Upper lobe of right lung (tissue), 1 donor: ENCODE data around the gene RPL3. TPM values are rescaled to one million over a fixed set of nuclear protein-coding genes. Genes with fewer than 3 reads are reported as not detected.

Source experiments
- ATAC-seq: fragments of 200-7000 bp; cut with Tn5 transposase; one replicate; pipeline ENCODE4 v1.9.1; 2020; ENCODE audit warnings: mild to moderate bottlenecking, moderate library complexity
- DNase-seq: peaks from one replicate; pipeline ENCODE4 v3.0.0-alpha.2; 2020
- H3K27ac ChIP-seq: fragments of 200-600 bp; one replicate; pipeline ENCODE4 v1.8.0; 2022
- H3K27me3 ChIP-seq: fragments of 200-600 bp; one replicate; pipeline ENCODE4 v1.8.0; 2022; ENCODE audit warnings: mild to moderate bottlenecking
- H3K36me3 ChIP-seq: fragments of 200-600 bp; one replicate; pipeline ENCODE4 v1.8.0; 2022
- H3K4me1 ChIP-seq: fragments of 200-600 bp; one replicate; pipeline ENCODE4 v1.8.0; 2022
- H3K4me3 ChIP-seq: fragments of 200-600 bp; one replicate; pipeline ENCODE4 v1.8.0; 2022; ENCODE audit warnings: mild to moderate bottlenecking
- H3K9me3 ChIP-seq: fragments of 200-600 bp; one replicate; pipeline ENCODE4 v1.8.0; 2022
- intact Hi-C: fragments of 100-400 bp; cut with DNase I; formaldehyde crosslinking; loops from one replicate; pipeline ENCODE4 v1.11.0; 2022
- total RNA-seq: library from RNA; stranded (reverse); fragmentation: NEBNext Ultra II Directional; extraction: Animal tissue kit (Norgen Biotek cat#: 25700); gene quantifications from one replicate; pipeline ENCODE4 v1.2.1, GENCODE V29; 2021
- TF ChIP-seq, protein P1 (sequence below): fragments of 200-600 bp; IDR thresholded peaks from one replicate; pipeline ENCODE4 v1.8.0; 2022; ENCODE audit warnings: antibody characterized with exemption
- donor health status: DM: no; HTN: yes; CAD: no; lungs with severe emphysema.

The RPL3 gene
- total RNA-seq, 1 donor from 2014 or later, result 1,573 TPM

DNA sequence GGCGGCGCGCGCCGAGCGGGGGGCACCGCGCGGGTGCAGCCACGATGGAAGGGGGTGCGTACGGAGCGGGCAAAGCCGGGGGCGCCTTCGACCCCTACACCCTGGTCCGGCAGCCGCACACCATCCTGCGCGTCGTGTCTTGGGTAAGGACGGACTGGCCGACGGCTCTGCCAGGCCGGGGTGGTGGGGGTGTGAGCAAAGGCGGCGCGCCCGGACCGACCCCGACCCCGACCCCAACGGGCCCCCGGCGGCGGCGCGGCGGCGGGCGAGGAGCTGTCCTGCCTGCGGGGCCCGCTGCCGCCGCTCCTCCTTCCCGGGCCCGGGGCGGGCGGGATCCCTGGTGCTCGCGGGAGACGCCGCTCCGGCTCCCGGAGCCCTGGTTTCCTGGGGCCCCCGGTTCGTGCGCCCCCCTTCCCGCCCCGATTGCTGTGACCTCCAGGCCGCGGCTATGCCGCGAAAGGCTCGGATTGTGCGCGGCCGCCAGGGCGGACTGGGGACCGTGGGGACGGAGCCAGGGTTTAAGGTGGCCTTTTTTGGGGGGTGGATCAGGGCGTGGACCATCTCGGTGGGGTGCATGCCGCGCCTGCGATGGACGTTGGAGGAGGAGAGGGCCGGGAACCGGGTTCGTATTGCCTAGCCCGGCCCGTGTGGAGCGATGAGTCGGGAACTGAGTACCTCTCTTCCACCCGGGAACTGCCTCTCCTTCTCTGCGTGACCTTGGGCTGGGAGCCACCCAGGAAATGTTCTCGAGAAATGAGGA lies 30.7 kb upstream of the RPL3 start, which contains the start of gene SYNGR1:
Gene SYNGR1 (plus strand): TSS at position 25 of the 760 bp plus-strand sequence. CDS start 20 bp downstream, at position 45.
- intact Hi-C loops, result no loop called here
- H3K27ac ChIP-seq, result no peak within 1 kb of the TSS

DNA sequence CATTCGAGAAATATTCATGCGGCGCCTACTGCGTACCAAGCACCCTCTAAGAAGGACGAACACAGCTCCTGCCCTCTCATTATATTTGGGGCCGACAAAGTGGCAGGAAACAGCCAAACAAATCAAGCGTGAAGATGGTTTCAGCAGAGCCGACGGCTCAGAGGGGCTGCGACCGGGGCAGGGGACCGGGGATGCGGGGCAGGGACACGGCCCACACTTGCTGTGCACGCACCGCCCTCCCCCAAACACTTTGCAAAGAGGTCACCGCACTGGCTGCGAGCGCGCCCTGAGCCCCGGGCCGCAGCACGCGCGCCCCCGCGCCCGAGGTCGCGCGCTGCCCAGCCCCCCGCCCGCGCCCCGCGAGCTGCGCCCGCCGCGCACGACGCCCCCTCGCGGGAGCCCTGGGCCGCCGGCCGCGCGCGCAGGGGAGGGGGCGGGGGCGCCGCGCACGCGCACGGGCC lies 30.1 kb upstream of the RPL3 start:
- no peaks in the 10 kb centered on the region for H3K36me3 ChIP-seq
- no peaks in the 10 kb centered on the region for H3K9me3 ChIP-seq
- TF ChIP-seq, protein P1, sequence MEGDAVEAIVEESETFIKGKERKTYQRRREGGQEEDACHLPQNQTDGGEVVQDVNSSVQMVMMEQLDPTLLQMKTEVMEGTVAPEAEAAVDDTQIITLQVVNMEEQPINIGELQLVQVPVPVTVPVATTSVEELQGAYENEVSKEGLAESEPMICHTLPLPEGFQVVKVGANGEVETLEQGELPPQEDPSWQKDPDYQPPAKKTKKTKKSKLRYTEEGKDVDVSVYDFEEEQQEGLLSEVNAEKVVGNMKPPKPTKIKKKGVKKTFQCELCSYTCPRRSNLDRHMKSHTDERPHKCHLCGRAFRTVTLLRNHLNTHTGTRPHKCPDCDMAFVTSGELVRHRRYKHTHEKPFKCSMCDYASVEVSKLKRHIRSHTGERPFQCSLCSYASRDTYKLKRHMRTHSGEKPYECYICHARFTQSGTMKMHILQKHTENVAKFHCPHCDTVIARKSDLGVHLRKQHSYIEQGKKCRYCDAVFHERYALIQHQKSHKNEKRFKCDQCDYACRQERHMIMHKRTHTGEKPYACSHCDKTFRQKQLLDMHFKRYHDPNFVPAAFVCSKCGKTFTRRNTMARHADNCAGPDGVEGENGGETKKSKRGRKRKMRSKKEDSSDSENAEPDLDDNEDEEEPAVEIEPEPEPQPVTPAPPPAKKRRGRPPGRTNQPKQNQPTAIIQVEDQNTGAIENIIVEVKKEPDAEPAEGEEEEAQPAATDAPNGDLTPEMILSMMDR, result no peak
- peaks cover 16% of the 10 kb centered on the region for H3K4me1 ChIP-seq
- DNase-seq (no peak), ATAC-seq (peak; percentile 62)
- H3K27me3 ChIP-seq, result no peaks in the 10 kb centered on the region
- H3K4me3 ChIP-seq, result peak overlapping the region; percentile 61
- intact Hi-C loops, result no loop called here
- H3K27ac ChIP-seq, result no peak overlapping the region

More for the DNA sequence above, 30.7 kb upstream of the RPL3 start, which contains the start of gene SYNGR1:
- no peak for DNase-seq
- Histone ChIP-seq H3K9me3 (no peaks in the 10 kb centered on the region), H3K36me3 (no peaks in the 10 kb centered on the region), H3K4me1 (peaks cover 16% of the 10 kb centered on the region), H3K27me3 (no peaks in the 10 kb centered on the region), H3K4me3 (peak within 1 kb of the TSS; percentile 61)
- TF ChIP-seq, protein P1, result no peak
- peak; percentile 43 for ATAC-seq

DNA sequence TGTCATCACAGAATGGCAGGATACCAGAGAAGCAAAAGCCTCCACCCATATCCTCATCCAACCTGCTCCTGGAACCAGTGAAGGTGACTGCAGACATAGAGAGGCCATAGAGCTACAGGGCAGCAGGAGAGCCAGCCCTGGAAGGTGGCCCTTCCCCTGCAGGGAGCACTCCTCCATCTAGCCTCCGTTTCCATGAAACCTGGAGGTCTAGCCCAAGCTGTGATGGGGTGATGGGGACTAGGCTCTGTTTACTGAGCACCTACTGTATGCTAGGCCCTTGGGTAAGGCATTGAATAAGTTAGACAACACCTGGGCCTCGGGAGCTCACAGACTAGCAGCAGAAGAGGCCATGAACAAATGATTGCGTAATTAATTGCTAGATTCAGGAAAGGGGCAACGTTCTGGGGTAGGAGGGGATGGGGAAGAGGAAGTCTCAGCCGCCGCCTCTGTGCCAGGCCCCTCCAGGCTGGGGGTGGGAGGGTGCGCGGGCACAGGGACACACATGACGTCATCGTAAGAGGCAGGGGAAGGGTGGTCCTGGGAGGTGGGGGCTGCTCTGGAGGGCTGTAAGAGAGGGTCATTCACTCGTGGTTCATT lies 29.6 kb upstream of the RPL3 start:
- ATAC-seq (peak; percentile 70), DNase-seq (no peak)
- Histone ChIP-seq H3K27ac (no peak overlapping the region), H3K27me3 (no peaks in the 10 kb centered on the region), H3K4me1 (peaks cover 16% of the 10 kb centered on the region), H3K9me3 (no peaks in the 10 kb centered on the region), H3K36me3 (no peaks in the 10 kb centered on the region), H3K4me3 (peak overlapping the region; percentile 61)
- intact Hi-C loops, result no loop called here
- TF ChIP-seq, protein P1, result no peak

DNA sequence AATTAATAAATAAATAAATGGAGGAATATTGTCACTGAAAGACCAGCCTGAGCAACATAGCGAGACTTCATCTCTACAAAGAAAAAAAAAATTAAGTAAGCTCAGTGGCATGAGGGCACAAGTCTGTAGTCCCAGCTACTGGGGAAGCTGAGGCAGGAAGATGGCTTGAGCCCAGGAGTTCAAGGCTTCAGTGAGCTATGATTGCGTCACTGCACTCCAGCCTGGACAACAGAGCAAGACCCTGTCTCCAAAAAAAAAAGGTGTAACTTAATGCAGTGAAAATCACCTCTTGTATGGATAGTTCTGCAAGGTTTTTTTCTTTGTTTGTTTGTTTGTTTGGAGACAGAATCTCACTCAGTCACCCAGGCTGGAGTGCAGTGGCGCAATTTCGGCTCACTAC lies 25.8 kb upstream of the RPL3 start:
- no peaks in the 10 kb centered on the region for H3K9me3 ChIP-seq
- H3K36me3 ChIP-seq, result no peaks in the 10 kb centered on the region
- TF ChIP-seq, protein P1, result no peak
- intact Hi-C loops, result no loop called here
- ATAC-seq (no peak), DNase-seq (no peak)
- H3K27me3 ChIP-seq, result no peaks in the 10 kb centered on the region
- H3K4me1 ChIP-seq, result peaks cover 9% of the 10 kb centered on the region
- no peak overlapping the region for H3K4me3 ChIP-seq
- H3K27ac ChIP-seq, result no peak overlapping the region

DNA sequence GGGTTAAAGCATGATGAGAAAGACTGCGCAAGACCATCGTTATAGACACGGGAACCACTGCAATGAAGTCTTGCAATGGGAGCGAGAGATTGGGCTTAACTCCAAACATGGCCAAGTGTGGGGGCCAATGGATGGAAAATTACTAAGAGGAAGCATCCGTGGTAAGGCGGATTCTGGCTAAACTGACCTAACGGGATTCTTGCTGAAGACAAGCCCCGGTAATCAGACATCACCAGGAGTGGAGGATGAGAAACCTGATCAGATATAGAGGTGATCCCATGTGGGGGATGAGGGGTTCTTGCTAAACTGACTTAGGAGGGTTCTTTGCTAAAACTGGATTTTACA lies 24.6 kb upstream of the RPL3 start:
- Histone ChIP-seq H3K27me3 (no peaks in the 10 kb centered on the region), H3K27ac (no peak overlapping the region), H3K4me3 (no peak overlapping the region), H3K9me3 (no peaks in the 10 kb centered on the region), H3K4me1 (peaks cover 4% of the 10 kb centered on the region), H3K36me3 (no peaks in the 10 kb centered on the region)
- ATAC-seq (no peak), DNase-seq (no peak)
- intact Hi-C loops, result no loop called here
- TF ChIP-seq, protein P1, result no peak
